RPMI7951 (cell line): Measurements from ENCODE around the gene PRSS48. TPM values are rescaled to one million over a fixed set of nuclear protein-coding genes. Genes with fewer than 3 reads are reported as not detected.
"Not testable (repeated sequence)": the region's sequence is repeated elsewhere in the genome, so short reads cannot be mapped to it uniquely, and the experiment has no call there.

ENCODE experiments used
- DNase-seq: peaks from one replicate; pipeline ENCODE4 v3.0.0-alpha.2; 2012; ENCODE audit warnings: low read depth
- total RNA-seq: library from RNA; depleted of rRNA; stranded (reverse); fragments of >200 nt; shearing (Covaris generic); gene quantifications from 2 replicates; pipeline ENCODE4 v1.2.3, GENCODE V29; 2014

The PRSS48 gene
- total RNA-seq, 1 experiment from 2014 or later, result not detected

- peak; percentile 36 for DNase-seq
Measured at GRCh38 chr4:151260526-151260925, 16.4 kb upstream of the PRSS48 start.

GRCh38 chr4:151263455-151263854, 13.5 kb upstream of the PRSS48 start:
- no peak for DNase-seq

- DNase-seq, result no peak
Measured at GRCh38 chr4:151266497-151266896, 10.5 kb upstream of the PRSS48 start.

- DNase-seq, result no peak
Measured at GRCh38 chr4:151267104-151267503, 9.9 kb upstream of the PRSS48 start.

- no peak for DNase-seq
Measured at GRCh38 chr4:151267822-151268535, 9.0 kb upstream of the PRSS48 start.

GRCh38 chr4:151268905-151269304, 8.1 kb upstream of the PRSS48 start:
- not testable (repeated sequence) for DNase-seq

- DNase-seq, result no peak
Measured at GRCh38 chr4:151284534-151285245, 7.7 kb downstream of the PRSS48 start.

- peak; percentile 16 for DNase-seq
Measured at GRCh38 chr4:151287409-151287808, 10.4 kb downstream of the PRSS48 start.

- DNase-seq, result peak; percentile 8
Measured at GRCh38 chr4:151291485-151291884, 14.5 kb downstream of the PRSS48 start.

- DNase-seq, result no peak
Measured at GRCh38 chr4:151292038-151292437, 15.1 kb downstream of the PRSS48 start.

GRCh38 chr4:151294833-151295496, 18.0 kb downstream of the PRSS48 start:
- DNase-seq, result no peak

- DNase-seq, result no peak
Measured at GRCh38 chr4:151296227-151296626, 19.3 kb downstream of the PRSS48 start.

- DNase-seq, result no peak
Measured at GRCh38 chr4:151297170-151297569, 20.2 kb downstream of the PRSS48 start.

GRCh38 chr4:151302432-151302831, 25.5 kb downstream of the PRSS48 start:
- DNase-seq, result peak; percentile 17

- no peak for DNase-seq
Measured at GRCh38 chr4:151304226-151304625, 27.3 kb downstream of the PRSS48 start.

GRCh38 chr4:151304755-151305154, 27.8 kb downstream of the PRSS48 start:
- no peak for DNase-seq

GRCh38 chr4:151310124-151310728, 33.3 kb downstream of the PRSS48 start:
- DNase-seq, result no peak

- no peak for DNase-seq
Measured at GRCh38 chr4:151313306-151314009, 36.5 kb downstream of the PRSS48 start.

GRCh38 chr4:151314010-151314355, 37.0 kb downstream of the PRSS48 start:
- DNase-seq, result no peak

- DNase-seq, result no peak
Measured at GRCh38 chr4:151314479-151314878, 37.5 kb downstream of the PRSS48 start.

GRCh38 chr4:151315212-151315886, 38.4 kb downstream of the PRSS48 start:
- peak; percentile 3 for DNase-seq
